HEK293 (cell line): Measurements from ENCODE around the gene BIN1.

Experiments used
- CTCF ChIA-PET: fragments of 350-600 bp; formaldehyde crosslinking; extraction: SDS; loops from one replicate; lab custom pipeline; 2021; ENCODE audit warnings: antibody characterized with exemption; lab: Yijun Ruan, JAX
- POLR2A ChIA-PET: fragments of 300-600 bp; formaldehyde crosslinking; extraction: SDS; loops from one replicate; lab custom pipeline; 2020; ENCODE audit warnings: antibody characterized with exemption, inconsistent platforms; lab: Yijun Ruan, JAX
- H3K27ac ChIP-seq: fragments of 200-500 bp; sonication (Bioruptor generic); 2 replicates; pipeline ENCODE4 v1.5.1; 2014; ENCODE audit warnings: low read depth, low read length, control low read depth, inconsistent platforms; ENCODE audit errors: extremely low read depth
- H3K36me3 ChIP-seq, 2 experiments: fragments of 200-500 bp in 1 of 2; sonication (Bioruptor generic) in 1 of 2; 1 replicate in 1 of 2; 2 replicates in 1 of 2; pipeline ENCODE4 v1.5.1; 2014 to 2017; ENCODE audit warnings: inconsistent platforms in 2 of 2, low read length in 2 of 2; ENCODE audit not compliant: control insufficient read depth in 2 of 2, insufficient read depth in 1 of 2
- H3K4me1 ChIP-seq: fragments of 200-500 bp; sonication (Bioruptor generic); 2 replicates; pipeline ENCODE4 v1.5.1; 2014; ENCODE audit warnings: mild to moderate bottlenecking, low read length, inconsistent platforms; ENCODE audit not compliant: control insufficient read depth, insufficient read depth
- H3K4me3 ChIP-seq: 2 replicates; pipeline ENCODE4 v1.5.1; 2011; ENCODE audit warnings: low read depth, mild to moderate bottlenecking, control low read depth, low read length, moderate library complexity
- H3K9me3 ChIP-seq: fragments of 200-500 bp; sonication (Bioruptor generic); 2 replicates; pipeline ENCODE4 v1.5.1; 2014; ENCODE audit warnings: low read depth, low read length, inconsistent platforms; ENCODE audit not compliant: control insufficient read depth, insufficient read depth
- EGR2 ChIP-seq: fragments of 450-650 bp; formaldehyde crosslinking; IDR thresholded peaks from 2 replicates; pipeline ENCODE4 v1.5.1; 2016; ENCODE audit warnings: low read depth, missing biosample characterization, missing genetic modification characterization
- GLI2 ChIP-seq: fragments of 450-650 bp; formaldehyde crosslinking; IDR thresholded peaks from 2 replicates; pipeline ENCODE4; 2017; ENCODE audit warnings: missing biosample characterization, missing genetic modification characterization, low read depth, borderline replicate concordance
- SCRT1 ChIP-seq: fragments of 450-650 bp; formaldehyde crosslinking; IDR thresholded peaks from 2 replicates; pipeline ENCODE4 v1.5.1; 2016; ENCODE audit warnings: missing biosample characterization, missing genetic modification characterization, borderline replicate concordance
- ZBTB20 ChIP-seq: fragments of 450-650 bp; formaldehyde crosslinking; IDR thresholded peaks from 2 replicates; pipeline ENCODE4 v1.5.1; 2016; ENCODE audit warnings: missing biosample characterization, missing genetic modification characterization
- ZFHX2 ChIP-seq: fragments of 450-650 bp; formaldehyde crosslinking; conservative IDR thresholded peaks from 2 replicates; pipeline ENCODE4 v1.5.1; 2016; ENCODE audit warnings: missing biosample characterization, missing genetic modification characterization
- ZFP69B ChIP-seq: fragments of 450-650 bp; formaldehyde crosslinking; IDR thresholded peaks from 2 replicates; pipeline ENCODE4 v1.5.1; 2016; ENCODE audit warnings: missing biosample characterization, missing genetic modification characterization
- ZIC2 ChIP-seq: fragments of 450-650 bp; formaldehyde crosslinking; IDR thresholded peaks from 2 replicates; pipeline ENCODE4 v1.5.1; 2016; ENCODE audit warnings: missing biosample characterization, missing genetic modification characterization
- ZNF132 ChIP-seq: fragments of 450-650 bp; formaldehyde crosslinking; IDR thresholded peaks from 2 replicates; pipeline ENCODE4 v1.5.1; 2017; ENCODE audit warnings: missing biosample characterization, missing genetic modification characterization, borderline replicate concordance
- ZNF16 ChIP-seq: fragments of 450-650 bp; formaldehyde crosslinking; IDR thresholded peaks from 2 replicates; pipeline ENCODE4 v1.5.1; 2016; ENCODE audit warnings: low read depth, missing biosample characterization, missing genetic modification characterization
- ZNF214 ChIP-seq: fragments of 450-650 bp; formaldehyde crosslinking; IDR thresholded peaks from 2 replicates; pipeline ENCODE4 v1.5.1; 2017; ENCODE audit warnings: missing biosample characterization, mild to moderate bottlenecking, missing genetic modification characterization, borderline replicate concordance
- ZNF266 ChIP-seq: fragments of 450-650 bp; formaldehyde crosslinking; IDR thresholded peaks from 2 replicates; pipeline ENCODE4 v1.5.1; 2016; ENCODE audit warnings: missing biosample characterization, missing genetic modification characterization, low read depth
- ZNF274 ChIP-seq, 2 experiments: fragments of 200-500 bp in 1 of 2; fragments of 450-650 bp in 1 of 2; sonication (Bioruptor generic) in 1 of 2; formaldehyde crosslinking in 1 of 2; IDR thresholded peaks; 2 replicates each; pipeline versions ENCODE4 v1.5.1 to v1.6.1; 2014 to 2016; ENCODE audit warnings: borderline replicate concordance in 1 of 2, inconsistent platforms in 1 of 2, low read length in 1 of 2, missing biosample characterization in 1 of 2, missing genetic modification characterization in 1 of 2
- ZNF292 ChIP-seq: fragments of 450-650 bp; formaldehyde crosslinking; IDR thresholded peaks from 2 replicates; pipeline ENCODE4 v1.5.1; 2016; ENCODE audit warnings: low read depth, missing biosample characterization, missing genetic modification characterization, borderline replicate concordance
- ZNF302 ChIP-seq: fragments of 450-650 bp; formaldehyde crosslinking; IDR thresholded peaks from 2 replicates; pipeline ENCODE4 v1.5.1; 2016; ENCODE audit warnings: missing biosample characterization, missing genetic modification characterization, low read depth
- ZNF350 ChIP-seq: fragments of 450-650 bp; formaldehyde crosslinking; IDR thresholded peaks from 2 replicates; pipeline ENCODE4 v1.5.0; 2017; ENCODE audit warnings: missing biosample characterization, mild to moderate bottlenecking, missing genetic modification characterization
- ZNF510 ChIP-seq: fragments of 450-650 bp; formaldehyde crosslinking; IDR thresholded peaks from 2 replicates; pipeline ENCODE4 v1.5.1; 2018; ENCODE audit warnings: mild to moderate bottlenecking, missing genetic modification characterization, missing biosample characterization; ENCODE audit not compliant: insufficient replicate concordance
- ZNF548 ChIP-seq: fragments of 450-650 bp; formaldehyde crosslinking; IDR thresholded peaks from 2 replicates; pipeline ENCODE4 v1.5.1; 2016; ENCODE audit warnings: missing biosample characterization, missing genetic modification characterization
- ZNF629 ChIP-seq: fragments of 450-650 bp; formaldehyde crosslinking; IDR thresholded peaks from 2 replicates; pipeline ENCODE4 v1.5.1; 2017; ENCODE audit warnings: missing biosample characterization, missing genetic modification characterization
- ZNF701 ChIP-seq: fragments of 450-650 bp; formaldehyde crosslinking; IDR thresholded peaks from 2 replicates; pipeline ENCODE4 v1.5.1; 2016; ENCODE audit warnings: missing biosample characterization, missing genetic modification characterization
- ZNF707 ChIP-seq: fragments of 450-650 bp; formaldehyde crosslinking; IDR thresholded peaks from 2 replicates; pipeline ENCODE4 v1.5.1; 2016; ENCODE audit warnings: missing biosample characterization, missing genetic modification characterization
- ZNF792 ChIP-seq: fragments of 450-650 bp; formaldehyde crosslinking; IDR thresholded peaks from 2 replicates; pipeline ENCODE4 v1.5.1; 2016; ENCODE audit warnings: missing biosample characterization, missing genetic modification characterization
- TF ChIP-seq, protein P1 (sequence below): fragments of 450-650 bp; formaldehyde crosslinking; IDR thresholded peaks from 2 replicates; pipeline ENCODE4 v1.5.1; 2017; ENCODE audit warnings: missing biosample characterization, missing genetic modification characterization

The BIN1 gene

DNA sequence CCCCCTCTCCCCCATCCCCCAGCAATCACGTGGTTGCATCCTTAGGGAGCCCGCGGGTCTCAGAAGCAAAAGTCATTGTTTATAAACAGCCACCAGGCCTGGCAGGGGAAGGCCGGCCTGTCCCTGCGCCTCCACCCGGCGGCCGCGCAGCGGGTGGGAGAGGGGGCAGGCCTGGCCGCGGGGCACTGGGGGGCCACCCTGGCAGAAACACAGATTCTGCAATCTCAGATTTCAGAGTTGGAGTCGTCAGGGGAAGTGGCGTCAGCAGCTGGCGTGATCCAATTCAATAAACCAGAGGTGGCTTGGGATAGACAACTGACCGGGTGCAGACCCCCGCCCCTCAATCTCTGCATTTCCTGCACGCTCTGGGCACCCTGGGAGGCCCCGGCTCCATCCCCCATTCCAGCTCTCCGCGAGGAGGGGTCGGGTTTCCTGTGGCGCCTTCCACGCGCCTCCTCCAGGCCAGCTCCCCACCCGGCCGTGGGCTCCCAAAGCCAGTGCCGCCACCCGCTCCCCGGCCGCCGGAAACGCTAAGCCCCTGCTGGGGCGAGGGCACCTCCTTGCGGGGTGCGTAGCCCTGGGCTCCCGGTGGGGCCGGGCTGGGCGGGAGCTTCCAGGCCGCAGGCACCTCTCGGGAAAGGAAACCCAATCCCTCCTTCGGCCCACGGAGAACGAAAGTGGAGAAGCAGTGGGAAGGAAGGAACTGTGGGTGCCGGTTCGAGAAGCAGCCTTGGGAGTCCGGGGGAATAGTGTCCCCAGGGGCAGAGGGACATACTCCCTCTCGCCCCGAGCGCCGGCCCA lies 1.1 kb downstream of the BIN1 start:
- H3K4me1 ChIP-seq = no peaks in the 10 kb centered on the region
- no peaks in the 10 kb centered on the region for H3K36me3 ChIP-seq
- no peaks in the 10 kb centered on the region for H3K9me3 ChIP-seq
- POLR2A ChIA-PET = no interaction called here
- no peak overlapping the region for H3K4me3 ChIP-seq
- peak; percentile 46; the same call in 1 of the 2 replicates for TF ChIP-seq ZFHX2 (tag by site-specific recombination)
- TF ChIP-seq EGR2 = 0 out of 2 replicates have a peak, but pooled peaks have one; percentile 18
- no peak for TF ChIP-seq ZNF629 (tag by site-specific recombination)
- TF ChIP-seq GLI2 = no peak
- TF ChIP-seq ZNF292 (tag by site-specific recombination) = no peak
- no peak overlapping the region for H3K27ac ChIP-seq
- CTCF ChIA-PET = interaction anchor here (0.5 to 1.1 kb wide), 2 partner anchors 16 to 38 kb away, joined by 3 to 4 read pairs; no protein-coding TSS in a partner anchor

DNA sequence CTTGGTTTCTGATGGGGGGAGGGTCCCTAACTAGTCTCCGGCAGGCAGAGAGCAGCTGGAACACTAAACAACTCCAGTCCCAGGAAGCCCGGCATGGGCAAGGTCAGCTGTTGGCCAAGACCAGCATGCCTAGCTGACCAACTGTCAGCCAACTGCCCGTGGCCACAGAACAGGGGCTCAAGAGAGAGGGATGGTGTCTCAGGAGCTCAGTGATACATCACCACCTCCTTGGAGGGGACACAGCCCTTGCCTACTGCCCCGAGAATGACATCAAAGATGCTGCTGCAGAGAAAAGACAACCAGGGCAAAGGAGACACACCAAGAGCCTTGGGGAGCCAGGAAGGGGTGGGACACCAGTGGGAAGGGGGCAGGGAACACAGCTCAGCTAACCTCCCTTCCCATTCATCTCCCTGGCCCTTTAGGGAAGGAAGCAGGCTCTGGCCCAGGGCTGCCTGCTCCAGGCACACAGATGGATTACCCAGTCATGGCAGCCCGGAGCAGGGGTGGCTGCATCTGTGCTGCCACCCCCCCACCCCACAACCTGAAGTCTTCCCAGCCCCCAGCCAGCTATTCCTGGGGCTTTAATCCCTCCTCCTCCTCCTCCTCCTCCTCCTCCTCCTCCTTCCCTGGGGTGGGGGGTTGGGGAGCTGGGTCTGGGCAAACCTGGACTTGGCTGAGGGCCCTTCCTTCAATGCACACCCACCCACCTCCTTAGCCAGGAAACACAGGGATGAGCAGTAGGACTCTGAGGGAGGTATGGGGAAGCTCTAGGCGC lies 1.9 kb downstream of the BIN1 start:
- TF ChIP-seq ZNF510 = no peak
- peak; percentile 63 for TF ChIP-seq ZFHX2 (tag by site-specific recombination)
- CTCF ChIA-PET = interaction anchor here (0.5 to 1.1 kb wide), 2 partner anchors 17 to 37 kb away, joined by 3 to 4 read pairs; no protein-coding TSS in a partner anchor
- POLR2A ChIA-PET = no interaction called here
- no peaks in the 10 kb centered on the region for H3K9me3 ChIP-seq
- H3K36me3 ChIP-seq = no peaks in the 10 kb centered on the region
- H3K4me3 ChIP-seq = no peak overlapping the region
- no peak overlapping the region for H3K27ac ChIP-seq
- no peaks in the 10 kb centered on the region for H3K4me1 ChIP-seq

DNA sequence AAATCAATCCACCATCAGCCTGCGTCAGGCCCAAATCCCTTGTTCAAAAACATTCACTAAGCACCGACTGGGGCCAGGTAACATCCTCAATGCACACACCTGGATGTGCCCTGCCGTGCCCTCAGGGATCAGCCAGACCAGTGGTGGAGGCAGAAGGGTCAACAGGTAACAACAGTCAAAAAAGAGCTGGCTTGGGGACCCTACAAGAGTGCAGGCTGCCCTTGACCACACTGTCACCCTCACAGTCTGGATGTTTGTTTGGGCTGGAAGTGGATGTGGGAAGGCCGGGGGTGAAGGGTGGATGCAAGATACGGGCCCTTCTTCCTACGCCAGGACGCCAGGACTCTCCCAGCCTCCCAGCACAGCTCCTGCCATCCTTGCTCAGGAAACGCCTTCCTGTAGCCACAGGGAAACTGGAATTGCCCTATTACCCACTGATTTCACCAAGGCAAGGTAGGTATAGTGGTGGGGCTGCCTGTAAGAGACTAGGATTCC lies 2.7 kb downstream of the BIN1 start:
- CTCF ChIA-PET = no interaction called here

More for the DNA sequence above, 2.7 kb downstream of the BIN1 start:
- H3K36me3 ChIP-seq = no peaks in the 10 kb centered on the region
- TF ChIP-seq ZNF792 (tag by site-specific recombination) = no peak
- TF ChIP-seq ZFHX2 (tag by site-specific recombination) = no peak
- TF ChIP-seq ZNF274 (IDR thresholded peaks at IDR 0.05; ENCODE audit: low read length) = no peak
- TF ChIP-seq ZNF274 (tag by site-specific recombination; IDR thresholded peaks at IDR 0.05; ENCODE audit: borderline replicate concordance) = no peak
- no peak for TF ChIP-seq ZIC2
- no peak for TF ChIP-seq ZNF214
- TF ChIP-seq, protein P1, sequence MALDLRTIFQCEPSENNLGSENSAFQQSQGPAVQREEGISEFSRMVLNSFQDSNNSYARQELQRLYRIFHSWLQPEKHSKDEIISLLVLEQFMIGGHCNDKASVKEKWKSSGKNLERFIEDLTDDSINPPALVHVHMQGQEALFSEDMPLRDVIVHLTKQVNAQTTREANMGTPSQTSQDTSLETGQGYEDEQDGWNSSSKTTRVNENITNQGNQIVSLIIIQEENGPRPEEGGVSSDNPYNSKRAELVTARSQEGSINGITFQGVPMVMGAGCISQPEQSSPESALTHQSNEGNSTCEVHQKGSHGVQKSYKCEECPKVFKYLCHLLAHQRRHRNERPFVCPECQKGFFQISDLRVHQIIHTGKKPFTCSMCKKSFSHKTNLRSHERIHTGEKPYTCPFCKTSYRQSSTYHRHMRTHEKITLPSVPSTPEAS (tag by site-specific recombination) = no peak
- no peak for TF ChIP-seq ZNF266 (tag by site-specific recombination)
- TF ChIP-seq ZNF707 (tag by site-specific recombination) = no peak
- TF ChIP-seq ZBTB20 (tag by site-specific recombination) = no peak
- TF ChIP-seq ZFP69B (tag by site-specific recombination) = no peak
- no peak for TF ChIP-seq SCRT1 (tag by site-specific recombination)
- no peak for TF ChIP-seq ZNF132 (tag by site-specific recombination)
- TF ChIP-seq ZNF350 (tag by site-specific recombination) = no peak
- no peak for TF ChIP-seq ZNF302 (tag by site-specific recombination)
- TF ChIP-seq ZNF16 (tag by site-specific recombination) = no peak
- no peak for TF ChIP-seq ZNF701 (tag by site-specific recombination)
- TF ChIP-seq ZNF548 (tag by site-specific recombination) = no peak
- H3K27ac ChIP-seq = no peak overlapping the region
- POLR2A ChIA-PET = interaction anchor here (0.6 kb wide), 1 partner anchor 18 kb away, joined by 4 read pairs; no protein-coding TSS in a partner anchor
- H3K4me1 ChIP-seq = no peaks in the 10 kb centered on the region
- no peak overlapping the region for H3K4me3 ChIP-seq
- no peaks in the 10 kb centered on the region for H3K9me3 ChIP-seq
